SK-N-SH treated with all-trans-retinoic acid at 6 μM for 48 hours (cell line): ENCODE measurements around the gene NHS.

ENCODE experiments used
- ARNTL ChIP-seq: fragments of 450-650 bp; formaldehyde crosslinking; IDR thresholded peaks from 2 replicates; pipeline ENCODE4 v1.5.0; 2020; ENCODE audit warnings: low read depth, mild to moderate bottlenecking, moderate library complexity, borderline replicate concordance
- ESRRG ChIP-seq: fragments of 250-450 bp; sonication (Bioruptor Pico); IDR thresholded peaks from 2 replicates; pipeline ENCODE4 v1.6.1; 2021; ENCODE audit warnings: mild to moderate bottlenecking
- ISL1 ChIP-seq: fragments of 250-450 bp; sonication (Bioruptor Pico); IDR thresholded peaks from 2 replicates; pipeline ENCODE4 v2.1.2; 2022; ENCODE audit warnings: mild to moderate bottlenecking, moderate library complexity
- OSR1 ChIP-seq: fragments of 250-450 bp; sonication (Bioruptor Pico); IDR thresholded peaks from 2 replicates; pipeline ENCODE4 v1.8.0; 2022; ENCODE audit warnings: moderate library complexity, mild to moderate bottlenecking, inconsistent platforms
- RARB ChIP-seq: fragments of 250-450 bp; sonication (Bioruptor Pico); IDR thresholded peaks from 2 replicates; pipeline ENCODE4 v1.8.0; 2021; ENCODE audit warnings: mild to moderate bottlenecking, moderate library complexity
- ZC3H10 ChIP-seq: fragments of 250-450 bp; sonication (Bioruptor Pico); IDR thresholded peaks from 2 replicates; pipeline ENCODE4 v1.5.1; 2021; ENCODE audit warnings: mild to moderate bottlenecking, moderate library complexity
- ZFP3 ChIP-seq: fragments of 250-450 bp; sonication (Bioruptor Pico); IDR thresholded peaks from 2 replicates; pipeline ENCODE4 v1.5.0; 2020; ENCODE audit warnings: mild to moderate bottlenecking, moderate library complexity
- ZFP30 ChIP-seq: fragments of 450-650 bp; formaldehyde crosslinking; IDR thresholded peaks from 2 replicates; pipeline ENCODE4 v1.5.0; 2022; ENCODE audit warnings: mild to moderate bottlenecking, moderate library complexity
- ZNF70 ChIP-seq: fragments of 450-650 bp; formaldehyde crosslinking; IDR thresholded peaks from 2 replicates; pipeline ENCODE4 v1.5.0; 2020; ENCODE audit warnings: mild to moderate bottlenecking, moderate library complexity
- TF ChIP-seq, protein P1 (sequence below): fragments of 250-450 bp; sonication (Bioruptor Pico); IDR thresholded peaks from 2 replicates; pipeline ENCODE4 v1.5.1; 2021; ENCODE audit warnings: mild to moderate bottlenecking, moderate library complexity
- TF ChIP-seq, protein P2 (sequence below): fragments of 250-450 bp; sonication (Bioruptor Pico); IDR thresholded peaks from 2 replicates; pipeline ENCODE4 v1.5.1; 2020; ENCODE audit warnings: low read depth, mild to moderate bottlenecking, moderate library complexity
- TF ChIP-seq, protein P3 (sequence below): fragments of 250-450 bp; sonication (Bioruptor Pico); IDR thresholded peaks from 2 replicates; pipeline ENCODE4 v1.5.0; 2020; ENCODE audit warnings: mild to moderate bottlenecking, moderate library complexity

DNA sequence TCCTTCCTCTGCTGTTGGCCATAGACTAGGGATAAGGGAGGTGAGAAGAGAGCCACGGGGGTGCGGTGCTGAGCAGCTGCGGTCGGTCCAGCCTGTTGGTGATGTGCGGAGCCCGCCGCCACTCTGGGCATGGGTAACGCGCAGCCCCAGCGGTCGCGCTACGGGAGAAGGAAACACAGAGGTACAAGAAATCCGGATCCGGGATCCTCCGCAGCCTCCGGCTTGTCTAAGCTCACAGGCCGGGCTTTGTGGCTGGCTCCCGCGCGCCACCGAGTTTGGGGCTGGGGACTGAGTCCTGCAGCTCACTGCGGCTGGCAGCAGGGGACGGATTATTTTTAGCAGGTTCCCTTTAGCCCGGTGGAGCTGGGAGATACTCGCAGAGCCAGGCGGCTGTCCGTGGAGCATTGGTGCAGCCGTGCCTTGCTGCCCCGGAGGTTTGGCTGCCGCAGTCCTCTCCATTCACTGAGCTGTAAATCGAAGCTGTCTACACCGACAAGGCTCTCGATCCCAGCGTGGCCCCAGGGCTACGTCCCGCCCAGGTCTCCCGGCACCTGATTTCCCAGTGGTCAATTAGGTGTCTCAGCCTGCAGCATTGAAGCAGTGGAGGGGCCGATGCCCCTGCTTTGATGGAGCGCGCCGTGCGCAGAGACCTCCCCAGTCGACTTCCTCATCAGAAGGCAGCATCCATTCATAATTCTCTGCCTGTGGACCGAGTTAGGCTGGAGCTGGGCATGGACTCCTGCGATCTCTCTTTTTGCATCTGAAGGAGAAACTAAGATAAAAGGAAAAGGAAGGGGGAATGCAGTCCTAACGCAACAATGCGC lies 280.4 kb downstream of the NHS start:
- TF ChIP-seq ISL1 (CRISPR knock-in tag): no peak
- TF ChIP-seq ZFP30: no peak
- TF ChIP-seq, protein P1, sequence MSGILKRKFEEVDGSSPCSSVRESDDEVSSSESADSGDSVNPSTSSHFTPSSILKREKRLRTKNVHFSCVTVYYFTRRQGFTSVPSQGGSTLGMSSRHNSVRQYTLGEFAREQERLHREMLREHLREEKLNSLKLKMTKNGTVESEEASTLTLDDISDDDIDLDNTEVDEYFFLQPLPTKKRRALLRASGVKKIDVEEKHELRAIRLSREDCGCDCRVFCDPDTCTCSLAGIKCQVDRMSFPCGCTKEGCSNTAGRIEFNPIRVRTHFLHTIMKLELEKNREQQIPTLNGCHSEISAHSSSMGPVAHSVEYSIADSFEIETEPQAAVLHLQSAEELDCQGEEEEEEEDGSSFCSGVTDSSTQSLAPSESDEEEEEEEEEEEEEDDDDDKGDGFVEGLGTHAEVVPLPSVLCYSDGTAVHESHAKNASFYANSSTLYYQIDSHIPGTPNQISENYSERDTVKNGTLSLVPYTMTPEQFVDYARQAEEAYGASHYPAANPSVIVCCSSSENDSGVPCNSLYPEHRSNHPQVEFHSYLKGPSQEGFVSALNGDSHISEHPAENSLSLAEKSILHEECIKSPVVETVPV (CRISPR knock-in tag): no peak
- no peak for TF ChIP-seq RARB
- TF ChIP-seq ZC3H10: no peak
- no peak for TF ChIP-seq OSR1 (CRISPR knock-in tag)
- no peak for TF ChIP-seq ARNTL (CRISPR knock-in tag)
- TF ChIP-seq, protein P2, sequence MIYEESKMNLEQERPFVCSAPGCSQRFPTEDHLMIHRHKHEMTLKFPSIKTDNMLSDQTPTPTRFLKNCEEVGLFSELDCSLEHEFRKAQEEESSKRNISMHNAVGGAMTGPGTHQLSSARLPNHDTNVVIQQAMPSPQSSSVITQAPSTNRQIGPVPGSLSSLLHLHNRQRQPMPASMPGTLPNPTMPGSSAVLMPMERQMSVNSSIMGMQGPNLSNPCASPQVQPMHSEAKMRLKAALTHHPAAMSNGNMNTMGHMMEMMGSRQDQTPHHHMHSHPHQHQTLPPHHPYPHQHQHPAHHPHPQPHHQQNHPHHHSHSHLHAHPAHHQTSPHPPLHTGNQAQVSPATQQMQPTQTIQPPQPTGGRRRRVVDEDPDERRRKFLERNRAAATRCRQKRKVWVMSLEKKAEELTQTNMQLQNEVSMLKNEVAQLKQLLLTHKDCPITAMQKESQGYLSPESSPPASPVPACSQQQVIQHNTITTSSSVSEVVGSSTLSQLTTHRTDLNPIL (CRISPR knock-in tag): no peak
- no peak for TF ChIP-seq ZNF70 (CRISPR knock-in tag)
- no peak for TF ChIP-seq ZFP3
- TF ChIP-seq, protein P3, sequence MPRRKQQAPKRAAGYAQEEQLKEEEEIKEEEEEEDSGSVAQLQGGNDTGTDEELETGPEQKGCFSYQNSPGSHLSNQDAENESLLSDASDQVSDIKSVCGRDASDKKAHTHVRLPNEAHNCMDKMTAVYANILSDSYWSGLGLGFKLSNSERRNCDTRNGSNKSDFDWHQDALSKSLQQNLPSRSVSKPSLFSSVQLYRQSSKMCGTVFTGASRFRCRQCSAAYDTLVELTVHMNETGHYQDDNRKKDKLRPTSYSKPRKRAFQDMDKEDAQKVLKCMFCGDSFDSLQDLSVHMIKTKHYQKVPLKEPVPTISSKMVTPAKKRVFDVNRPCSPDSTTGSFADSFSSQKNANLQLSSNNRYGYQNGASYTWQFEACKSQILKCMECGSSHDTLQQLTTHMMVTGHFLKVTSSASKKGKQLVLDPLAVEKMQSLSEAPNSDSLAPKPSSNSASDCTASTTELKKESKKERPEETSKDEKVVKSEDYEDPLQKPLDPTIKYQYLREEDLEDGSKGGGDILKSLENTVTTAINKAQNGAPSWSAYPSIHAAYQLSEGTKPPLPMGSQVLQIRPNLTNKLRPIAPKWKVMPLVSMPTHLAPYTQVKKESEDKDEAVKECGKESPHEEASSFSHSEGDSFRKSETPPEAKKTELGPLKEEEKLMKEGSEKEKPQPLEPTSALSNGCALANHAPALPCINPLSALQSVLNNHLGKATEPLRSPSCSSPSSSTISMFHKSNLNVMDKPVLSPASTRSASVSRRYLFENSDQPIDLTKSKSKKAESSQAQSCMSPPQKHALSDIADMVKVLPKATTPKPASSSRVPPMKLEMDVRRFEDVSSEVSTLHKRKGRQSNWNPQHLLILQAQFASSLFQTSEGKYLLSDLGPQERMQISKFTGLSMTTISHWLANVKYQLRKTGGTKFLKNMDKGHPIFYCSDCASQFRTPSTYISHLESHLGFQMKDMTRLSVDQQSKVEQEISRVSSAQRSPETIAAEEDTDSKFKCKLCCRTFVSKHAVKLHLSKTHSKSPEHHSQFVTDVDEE (CRISPR knock-in tag): no peak
- TF ChIP-seq ESRRG (CRISPR knock-in tag): no peak
